ENCODE measurements around the gene CACNG1.

DNA sequence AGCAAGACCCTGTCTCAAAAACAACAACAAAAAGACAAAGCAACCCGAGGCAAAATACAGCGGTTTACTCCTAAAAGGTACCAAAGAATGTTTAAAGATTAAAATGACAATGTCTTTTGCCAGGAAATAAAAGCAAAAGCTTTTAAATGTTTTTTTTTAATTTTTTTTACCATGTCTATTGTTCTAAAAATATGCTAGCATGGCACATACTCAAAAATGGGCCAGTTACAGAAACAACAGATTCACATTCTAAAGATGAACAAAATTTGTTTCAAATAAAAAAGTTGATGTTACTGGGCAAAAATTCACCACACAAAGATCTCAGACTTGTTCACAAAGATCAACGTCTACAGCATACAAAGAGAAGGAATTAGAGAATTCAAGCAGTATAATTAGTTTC lies 41.1 kb downstream of the CACNG1 start:
- TF ChIP-seq, protein P1, sequence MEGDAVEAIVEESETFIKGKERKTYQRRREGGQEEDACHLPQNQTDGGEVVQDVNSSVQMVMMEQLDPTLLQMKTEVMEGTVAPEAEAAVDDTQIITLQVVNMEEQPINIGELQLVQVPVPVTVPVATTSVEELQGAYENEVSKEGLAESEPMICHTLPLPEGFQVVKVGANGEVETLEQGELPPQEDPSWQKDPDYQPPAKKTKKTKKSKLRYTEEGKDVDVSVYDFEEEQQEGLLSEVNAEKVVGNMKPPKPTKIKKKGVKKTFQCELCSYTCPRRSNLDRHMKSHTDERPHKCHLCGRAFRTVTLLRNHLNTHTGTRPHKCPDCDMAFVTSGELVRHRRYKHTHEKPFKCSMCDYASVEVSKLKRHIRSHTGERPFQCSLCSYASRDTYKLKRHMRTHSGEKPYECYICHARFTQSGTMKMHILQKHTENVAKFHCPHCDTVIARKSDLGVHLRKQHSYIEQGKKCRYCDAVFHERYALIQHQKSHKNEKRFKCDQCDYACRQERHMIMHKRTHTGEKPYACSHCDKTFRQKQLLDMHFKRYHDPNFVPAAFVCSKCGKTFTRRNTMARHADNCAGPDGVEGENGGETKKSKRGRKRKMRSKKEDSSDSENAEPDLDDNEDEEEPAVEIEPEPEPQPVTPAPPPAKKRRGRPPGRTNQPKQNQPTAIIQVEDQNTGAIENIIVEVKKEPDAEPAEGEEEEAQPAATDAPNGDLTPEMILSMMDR (IDR thresholded peaks at IDR 0.05; ENCODE audit: low read depth, low read length), result no peak
- TF ChIP-seq POLR2A (IDR thresholded peaks at IDR 0.05; ENCODE audit: extremely low read depth, insufficient read length), result no peak
- TF ChIP-seq, protein P2, sequence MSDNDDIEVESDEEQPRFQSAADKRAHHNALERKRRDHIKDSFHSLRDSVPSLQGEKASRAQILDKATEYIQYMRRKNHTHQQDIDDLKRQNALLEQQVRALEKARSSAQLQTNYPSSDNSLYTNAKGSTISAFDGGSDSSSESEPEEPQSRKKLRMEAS (IDR thresholded peaks at IDR 0.05; ENCODE audit: low read depth, low read length), result no peak
